ENCODE data around the gene LCE1E.

The LCE1E gene

DNA sequence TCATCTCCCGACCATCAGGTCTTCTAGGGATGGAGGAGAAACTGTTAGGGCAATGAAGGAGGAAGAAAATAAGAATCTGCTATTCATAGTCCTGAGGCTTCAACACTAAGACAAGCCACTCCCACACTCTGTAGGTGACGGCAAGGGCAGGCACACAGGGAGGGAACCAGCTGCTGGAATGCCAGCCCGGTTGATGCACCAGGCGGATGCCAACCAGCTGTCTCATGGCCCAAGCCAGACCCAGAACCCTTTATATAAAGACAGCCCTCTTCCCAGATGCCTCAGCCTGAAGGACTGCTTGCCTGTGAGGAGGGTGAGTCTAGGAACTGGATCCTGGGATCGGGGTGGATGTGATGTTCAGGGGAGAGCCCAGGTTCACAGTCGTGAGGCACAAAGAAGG, 28.3 kb upstream of the LCE1E start, which contains the start of gene KPRP:
Gene KPRP (plus strand): TSS at position 279 of the 400 bp plus-strand sequence. CDS start 1,564 bp downstream, outside the sequence.
- no peak within 1 kb of the TSS for H3K4me3 ChIP-seq (ENCODE audit: low read depth in 1 of 2, low read length in 2 of 2)
- no peaks in the 10 kb centered on the region for H3K4me1 ChIP-seq (ENCODE audit: insufficient read depth, low read length)

GRCh38 chr1:152758636-152759035, 27.4 kb upstream of the LCE1E start:
- Histone ChIP-seq H3K27me3 (ENCODE audit: control insufficient read depth in 1 of 2, insufficient read depth in 2 of 2, low read length in 2 of 2) (no peaks in the 10 kb centered on the region), H3K4me3 (ENCODE audit: low read depth in 1 of 2, low read length in 2 of 2) (no peak overlapping the region), H3K27ac (ENCODE audit: low read depth, low read length) (no peak overlapping the region), H3K36me3 (ENCODE audit: insufficient read depth, low read length) (no peaks in the 10 kb centered on the region), H3K9ac (ENCODE audit: low read length) (no peak overlapping the region), H3K4me1 (ENCODE audit: insufficient read depth, low read length) (no peaks in the 10 kb centered on the region), H3K9me3 (ENCODE audit: low read length) (no peaks in the 10 kb centered on the region)

More for the DNA sequence above, 28.3 kb upstream of the LCE1E start, which contains the start of gene KPRP:
- H3K36me3 ChIP-seq (ENCODE audit: insufficient read depth, low read length): no peaks in the 10 kb centered on the region
- H3K9me3 ChIP-seq (ENCODE audit: low read length): no peaks in the 10 kb centered on the region
- H3K9ac ChIP-seq (ENCODE audit: low read length): no peak within 1 kb of the TSS
- no peak within 1 kb of the TSS for H3K27ac ChIP-seq (ENCODE audit: low read depth, low read length)
- no peaks in the 10 kb centered on the region for H3K27me3 ChIP-seq (ENCODE audit: control insufficient read depth in 1 of 2, insufficient read depth in 2 of 2, low read length in 2 of 2)

- H3K9ac ChIP-seq (ENCODE audit: low read length): no peak overlapping the region
- H3K9me3 ChIP-seq (ENCODE audit: low read length): no peaks in the 10 kb centered on the region
- no peaks in the 10 kb centered on the region for H3K4me1 ChIP-seq (ENCODE audit: insufficient read depth, low read length)
- H3K27me3 ChIP-seq (ENCODE audit: control insufficient read depth in 1 of 2, insufficient read depth in 2 of 2, low read length in 2 of 2): no peaks in the 10 kb centered on the region
- no peak overlapping the region for H3K27ac ChIP-seq (ENCODE audit: low read depth, low read length)
- H3K4me3 ChIP-seq (ENCODE audit: low read depth in 1 of 2, low read length in 2 of 2): no peak overlapping the region
- H3K36me3 ChIP-seq (ENCODE audit: insufficient read depth, low read length): no peaks in the 10 kb centered on the region
Observed at GRCh38 chr1:152759453-152760173, 26.4 kb upstream of the LCE1E start.

GRCh38 chr1:152760551-152761190, 25.4 kb upstream of the LCE1E start:
- H3K4me3 ChIP-seq (ENCODE audit: low read depth in 1 of 2, low read length in 2 of 2): no peak overlapping the region
- no peak overlapping the region for H3K9ac ChIP-seq (ENCODE audit: low read length)
- H3K27me3 ChIP-seq (ENCODE audit: control insufficient read depth in 1 of 2, insufficient read depth in 2 of 2, low read length in 2 of 2): no peaks in the 10 kb centered on the region
- no peaks in the 10 kb centered on the region for H3K4me1 ChIP-seq (ENCODE audit: insufficient read depth, low read length)
- H3K9me3 ChIP-seq (ENCODE audit: low read length): no peaks in the 10 kb centered on the region
- no peak overlapping the region for H3K27ac ChIP-seq (ENCODE audit: low read depth, low read length)
- H3K36me3 ChIP-seq (ENCODE audit: insufficient read depth, low read length): no peaks in the 10 kb centered on the region

DNA sequence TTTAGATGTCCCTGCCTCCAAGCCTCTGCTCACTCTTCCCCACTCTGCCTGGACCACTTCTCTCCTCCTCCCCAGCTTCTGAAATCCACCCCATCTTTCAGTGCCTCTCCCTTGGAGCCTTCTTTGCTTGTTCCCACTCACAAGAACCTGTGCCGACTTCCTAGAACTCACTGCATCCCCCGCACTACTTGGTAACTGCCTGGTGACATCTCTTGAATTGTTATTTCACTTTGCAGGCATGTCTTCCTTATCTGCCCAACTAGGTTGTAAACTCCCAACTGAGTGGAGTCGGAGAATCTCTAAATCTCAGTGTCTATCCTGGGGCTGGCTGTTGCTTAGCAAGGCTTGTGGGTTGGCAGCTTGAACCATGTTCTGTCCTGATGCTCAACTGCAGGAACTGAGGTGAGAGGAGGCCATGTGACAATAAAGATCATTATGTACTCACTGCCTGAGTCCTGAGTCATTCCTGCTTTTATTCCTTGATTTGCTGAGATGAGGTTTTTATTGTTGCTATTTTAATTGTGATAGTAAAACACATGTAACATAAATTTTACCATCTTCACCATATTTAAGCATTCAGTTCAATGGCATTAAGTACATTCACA, 24.3 kb upstream of the LCE1E start:
- Histone ChIP-seq H3K27me3 (ENCODE audit: control insufficient read depth in 1 of 2, insufficient read depth in 2 of 2, low read length in 2 of 2) (no peaks in the 10 kb centered on the region), H3K27ac (ENCODE audit: low read depth, low read length) (no peak overlapping the region), H3K9ac (ENCODE audit: low read length) (no peak overlapping the region), H3K9me3 (ENCODE audit: low read length) (no peaks in the 10 kb centered on the region), H3K36me3 (ENCODE audit: insufficient read depth, low read length) (no peaks in the 10 kb centered on the region), H3K4me3 (ENCODE audit: low read depth in 1 of 2, low read length in 2 of 2) (no peak overlapping the region), H3K4me1 (ENCODE audit: insufficient read depth, low read length) (no peaks in the 10 kb centered on the region)

GRCh38 chr1:152768847-152769533, 17.1 kb upstream of the LCE1E start:
- Histone ChIP-seq H3K36me3 (ENCODE audit: insufficient read depth, low read length) (no peaks in the 10 kb centered on the region), H3K9ac (ENCODE audit: low read length) (no peak overlapping the region)

DNA sequence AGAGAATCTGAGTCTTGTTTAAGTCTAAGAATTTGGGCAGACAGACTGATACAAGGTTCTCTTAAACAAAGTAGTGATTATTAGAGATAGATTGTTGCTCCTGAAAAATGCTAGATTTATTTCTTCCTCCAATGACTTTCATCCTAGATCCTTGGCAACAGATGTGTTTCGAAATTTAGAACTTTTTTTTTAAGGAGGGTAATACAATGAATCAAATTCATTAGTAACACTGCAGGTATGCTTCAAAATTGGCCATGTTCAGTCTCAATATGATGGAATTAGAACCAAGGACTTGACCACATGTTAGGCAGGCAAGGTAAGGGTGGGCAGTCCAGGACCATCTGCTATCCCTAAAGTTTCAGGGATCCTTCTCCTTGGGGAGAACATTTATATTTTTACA, 15.6 kb upstream of the LCE1E start:
- Histone ChIP-seq H3K27me3 (ENCODE audit: control insufficient read depth in 1 of 2, insufficient read depth in 2 of 2, low read length in 2 of 2) (no peaks in the 10 kb centered on the region), H3K27ac (ENCODE audit: low read depth, low read length) (no peak overlapping the region), H3K36me3 (ENCODE audit: insufficient read depth, low read length) (no peaks in the 10 kb centered on the region), H3K4me1 (ENCODE audit: insufficient read depth, low read length) (no peaks in the 10 kb centered on the region), H3K9me3 (ENCODE audit: low read length) (no peaks in the 10 kb centered on the region), H3K9ac (ENCODE audit: low read length) (no peak overlapping the region), H3K4me3 (ENCODE audit: low read depth in 1 of 2, low read length in 2 of 2) (no peak overlapping the region)

More at GRCh38 chr1:152768847-152769533, 17.1 kb upstream of the LCE1E start:
- Histone ChIP-seq H3K27me3 (ENCODE audit: control insufficient read depth in 1 of 2, insufficient read depth in 2 of 2, low read length in 2 of 2) (no peaks in the 10 kb centered on the region), H3K9me3 (ENCODE audit: low read length) (no peaks in the 10 kb centered on the region), H3K27ac (ENCODE audit: low read depth, low read length) (no peak overlapping the region), H3K4me3 (ENCODE audit: low read depth in 1 of 2, low read length in 2 of 2) (no peak overlapping the region), H3K4me1 (ENCODE audit: insufficient read depth, low read length) (no peaks in the 10 kb centered on the region)

- H3K27ac ChIP-seq (ENCODE audit: low read depth, low read length): no peak within 1 kb of the TSS
- no peaks in the 10 kb centered on the region for H3K9me3 ChIP-seq (ENCODE audit: low read length)
Observed at GRCh38 chr1:152774875-152775274, 11.2 kb upstream of the LCE1E start, which contains the start of gene LCE1F. Gene LCE1F (plus strand): TSS chr1:152775140. CDS start chr1:152776372, 1,232 bp downstream.

DNA sequence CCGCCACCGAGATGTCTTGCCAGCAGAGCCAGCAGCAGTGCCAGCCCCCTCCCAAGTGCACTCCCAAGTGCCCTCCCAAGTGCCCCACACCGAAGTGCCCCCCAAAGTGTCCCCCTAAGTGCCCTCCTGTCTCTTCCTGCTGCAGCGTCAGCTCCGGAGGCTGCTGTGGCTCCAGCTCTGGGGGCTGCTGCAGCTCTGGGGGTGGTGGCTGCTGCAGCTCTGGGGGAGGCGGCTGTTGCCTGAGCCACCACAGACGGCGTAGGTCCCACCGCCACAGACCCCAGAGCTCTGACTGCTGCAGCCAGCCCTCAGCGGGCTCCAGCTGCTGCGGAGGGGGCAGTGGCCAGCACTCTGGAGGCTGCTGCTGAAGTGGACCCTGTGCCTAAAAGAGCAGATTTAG, 9.7 kb upstream of the LCE1E start:
- no peak overlapping the region for H3K9ac ChIP-seq (ENCODE audit: low read length)
- H3K36me3 ChIP-seq (ENCODE audit: insufficient read depth, low read length): no peaks in the 10 kb centered on the region
- no peaks in the 10 kb centered on the region for H3K9me3 ChIP-seq (ENCODE audit: low read length)
- no peak overlapping the region for H3K4me3 ChIP-seq (ENCODE audit: low read depth in 1 of 2, low read length in 2 of 2)
- no peak overlapping the region for H3K27ac ChIP-seq (ENCODE audit: low read depth, low read length)
- H3K27me3 ChIP-seq (ENCODE audit: control insufficient read depth in 1 of 2, insufficient read depth in 2 of 2, low read length in 2 of 2): no peaks in the 10 kb centered on the region
- H3K4me1 ChIP-seq (ENCODE audit: insufficient read depth, low read length): no peaks in the 10 kb centered on the region

More at GRCh38 chr1:152774875-152775274, 11.2 kb upstream of the LCE1E start, which contains the start of gene LCE1F:
- no peak within 1 kb of the TSS for H3K4me3 ChIP-seq (ENCODE audit: low read depth in 1 of 2, low read length in 2 of 2)
- H3K4me1 ChIP-seq (ENCODE audit: insufficient read depth, low read length): no peaks in the 10 kb centered on the region
- no peak within 1 kb of the TSS for H3K9ac ChIP-seq (ENCODE audit: low read length)
- no peaks in the 10 kb centered on the region for H3K36me3 ChIP-seq (ENCODE audit: insufficient read depth, low read length)
- no peaks in the 10 kb centered on the region for H3K27me3 ChIP-seq (ENCODE audit: control insufficient read depth in 1 of 2, insufficient read depth in 2 of 2, low read length in 2 of 2)

GRCh38 chr1:152777510-152778137, 8.4 kb upstream of the LCE1E start:
- Histone ChIP-seq H3K36me3 (ENCODE audit: insufficient read depth, low read length) (no peaks in the 10 kb centered on the region), H3K9ac (ENCODE audit: low read length) (no peak overlapping the region), H3K4me1 (ENCODE audit: insufficient read depth, low read length) (no peaks in the 10 kb centered on the region), H3K9me3 (ENCODE audit: low read length) (no peaks in the 10 kb centered on the region), H3K27me3 (ENCODE audit: control insufficient read depth in 1 of 2, insufficient read depth in 2 of 2, low read length in 2 of 2) (no peaks in the 10 kb centered on the region), H3K4me3 (ENCODE audit: low read depth in 1 of 2, low read length in 2 of 2) (no peak overlapping the region), H3K27ac (ENCODE audit: low read depth, low read length) (no peak overlapping the region)

GRCh38 chr1:152783095-152783494, 3.0 kb upstream of the LCE1E start:
- Histone ChIP-seq H3K4me1 (ENCODE audit: insufficient read depth, low read length) (no peaks in the 10 kb centered on the region), H3K4me3 (ENCODE audit: low read depth in 1 of 2, low read length in 2 of 2) (no peak overlapping the region), H3K9me3 (ENCODE audit: low read length) (no peaks in the 10 kb centered on the region), H3K27ac (ENCODE audit: low read depth, low read length) (no peak overlapping the region), H3K36me3 (ENCODE audit: insufficient read depth, low read length) (no peaks in the 10 kb centered on the region), H3K27me3 (ENCODE audit: control insufficient read depth in 1 of 2, insufficient read depth in 2 of 2, low read length in 2 of 2) (no peaks in the 10 kb centered on the region), H3K9ac (ENCODE audit: low read length) (no peak overlapping the region)

Measured in muscle layer of colon (tissue), 2 donors.